ENCODE data around the gene KATNA1.
A peak's percentile ranks its signal among the peaks of the same experiment; 100 is the strongest.

KATNA1 gene

DNA sequence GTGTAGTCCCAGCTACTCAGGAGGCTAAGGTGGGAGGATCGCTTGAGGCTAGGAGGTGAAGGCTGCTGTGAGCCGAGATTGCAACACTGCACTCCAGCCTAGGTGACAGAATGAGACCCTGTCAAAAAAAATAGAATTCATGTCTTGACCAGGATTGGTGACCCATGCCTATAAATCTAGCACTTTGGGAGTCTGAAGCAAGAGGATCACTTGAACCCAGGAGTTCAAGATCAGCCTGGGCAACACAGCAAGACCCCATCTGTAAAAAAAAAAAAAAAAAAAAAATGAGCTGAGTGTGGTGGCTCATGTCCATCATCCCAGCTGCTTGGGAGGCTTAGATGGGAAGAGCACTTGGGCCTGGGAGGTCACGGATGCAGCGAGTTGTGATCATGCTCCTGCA, 48.0 kb downstream of the KATNA1 start:
- DNase-seq = no peak

DNA sequence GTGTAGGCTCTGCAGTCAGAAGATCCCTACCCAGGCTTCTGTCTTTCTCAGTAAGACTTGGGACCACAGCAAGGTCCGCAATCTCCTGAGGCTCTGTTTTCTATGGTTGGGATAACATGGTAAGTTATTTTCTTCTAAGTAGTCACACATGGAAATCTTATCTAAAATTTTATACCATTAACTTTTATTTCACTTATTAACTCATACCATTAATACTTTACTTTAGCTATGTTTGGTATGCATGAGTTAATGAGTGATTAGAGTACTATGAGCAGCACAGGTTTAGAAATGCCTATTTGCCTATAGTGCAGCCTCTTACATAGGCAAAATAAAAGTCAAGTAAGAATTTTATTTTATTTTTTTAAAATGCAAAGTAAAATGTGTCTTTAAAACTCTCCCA, 55.1 kb downstream of the KATNA1 start:
- DNase-seq = no peak

DNA sequence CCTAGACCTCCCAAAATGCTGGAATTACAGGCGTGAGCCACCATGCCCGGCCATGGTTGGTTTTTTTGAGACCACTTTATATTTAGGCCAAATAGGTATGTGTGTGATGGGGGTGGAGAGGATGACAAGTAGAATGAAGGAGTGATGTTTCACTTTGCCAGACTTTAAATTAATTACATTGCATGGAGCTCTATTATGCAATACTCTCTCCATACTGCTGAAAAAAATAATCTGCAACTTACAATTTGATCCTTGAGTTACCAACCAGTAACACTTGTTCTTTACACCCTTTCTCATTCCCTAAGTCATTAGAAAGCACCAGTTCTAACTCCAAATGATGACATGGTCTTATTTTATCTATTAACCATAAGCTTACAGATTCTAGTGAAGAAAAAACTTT, 55.5 kb downstream of the KATNA1 start:
- DNase-seq = no peak

DNA sequence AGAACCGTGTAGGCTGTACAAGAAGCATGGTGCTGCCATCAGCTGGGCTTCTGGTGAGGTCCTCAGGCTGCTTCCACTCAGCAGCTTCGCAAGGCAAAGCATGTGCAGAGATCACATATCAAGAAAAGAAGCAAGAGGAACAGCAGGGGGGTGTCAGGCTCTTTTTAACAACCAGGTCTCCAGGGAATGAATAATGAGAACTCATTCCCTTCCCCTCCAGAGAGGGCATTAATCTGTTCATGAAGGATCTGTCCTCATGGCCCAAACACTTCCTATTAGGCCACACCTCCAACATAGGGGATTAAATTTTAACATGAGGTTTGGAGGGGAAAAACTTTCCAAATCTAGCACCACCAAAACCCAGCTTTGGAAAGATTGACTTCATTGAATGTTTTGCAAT, 62.4 kb downstream of the KATNA1 start:
- DNase-seq = no peak

DNA sequence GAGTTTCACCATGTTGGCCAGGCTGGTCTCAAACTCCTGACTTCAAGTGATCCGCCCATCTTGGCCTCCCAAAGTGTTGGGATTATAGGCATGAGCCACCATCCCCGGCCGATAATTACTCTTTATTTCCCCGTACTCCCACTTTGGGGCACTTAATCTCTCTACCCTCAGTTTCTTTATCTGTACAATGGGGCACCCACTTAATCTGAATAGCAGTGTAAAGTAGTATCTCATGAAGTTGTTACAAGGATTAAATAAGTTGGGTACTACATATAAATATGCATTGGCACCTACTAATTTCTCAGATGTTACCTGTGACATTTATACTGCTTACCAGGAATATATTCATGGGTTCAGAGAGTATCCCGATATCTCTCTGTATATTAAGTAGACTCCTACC, 67.2 kb downstream of the KATNA1 start:
- DNase-seq = no peak

DNA sequence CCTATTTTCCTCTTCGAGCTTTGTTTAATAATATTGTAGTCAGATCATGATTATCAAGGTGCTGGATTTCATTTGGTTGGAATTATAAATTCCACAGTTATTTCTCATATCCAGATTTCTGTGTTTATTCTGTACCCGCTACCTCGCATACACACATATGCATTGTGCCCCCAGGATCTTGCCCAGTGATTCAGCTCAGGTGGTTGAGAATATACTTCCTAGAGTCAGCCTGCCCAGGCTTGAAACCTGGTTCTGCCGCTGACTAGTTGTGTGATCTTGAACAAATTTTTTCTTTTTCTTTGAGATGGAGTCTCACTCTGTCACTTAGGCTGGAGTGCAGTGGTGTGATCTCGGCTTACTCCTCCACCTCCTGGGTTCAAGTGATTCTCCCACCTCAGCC, 67.6 kb downstream of the KATNA1 start:
- DNase-seq = no peak

DNA sequence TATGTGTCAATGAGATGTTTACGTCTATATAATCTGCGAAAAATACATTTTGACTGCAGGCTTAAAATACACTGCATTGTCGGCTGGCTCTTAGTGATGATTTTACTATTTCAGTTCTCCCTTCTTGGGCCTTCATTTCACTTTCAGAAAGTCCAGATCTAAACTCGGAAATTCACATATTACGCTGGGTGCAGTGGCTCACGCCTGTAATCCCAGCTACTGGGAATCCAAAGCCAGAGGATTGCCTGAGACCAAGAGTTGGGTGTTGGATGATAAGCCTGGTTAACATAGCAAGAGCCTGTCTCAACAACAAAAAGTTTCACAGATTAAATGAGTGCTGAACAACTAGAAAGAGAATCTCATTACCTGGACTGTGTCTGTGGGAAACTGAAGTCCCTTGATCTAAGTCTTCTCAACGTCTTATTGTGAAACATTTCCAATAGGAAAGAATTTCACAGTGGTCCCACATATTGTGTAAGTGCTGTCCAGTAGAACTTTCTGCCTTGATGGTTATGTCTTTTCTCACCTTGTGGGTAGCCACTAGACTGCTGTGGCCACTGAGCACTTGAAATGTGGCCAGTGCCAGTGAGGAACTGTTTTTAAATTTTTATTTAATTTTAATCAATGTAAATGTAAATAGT, 80.4 kb downstream of the KATNA1 start:
- DNase-seq = no peak

DNA sequence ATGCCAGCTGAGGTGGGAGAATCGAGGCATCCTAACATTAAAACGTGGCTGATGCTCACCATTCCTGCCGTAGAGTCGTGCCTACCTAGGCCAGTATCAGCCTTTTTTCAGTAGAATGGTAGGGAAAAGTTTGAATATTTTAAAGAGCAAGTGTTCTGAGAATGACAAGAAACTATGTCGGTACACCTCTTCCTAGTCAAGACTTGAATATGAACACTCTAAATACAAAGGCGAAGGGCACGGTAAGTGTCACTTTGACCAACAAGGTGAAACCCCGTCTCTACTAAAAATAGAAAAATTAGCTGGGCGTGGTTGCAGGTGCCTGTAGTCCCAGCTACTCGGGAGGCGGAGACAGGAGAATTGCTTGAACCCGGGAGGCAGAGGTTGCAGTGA, 81.3 kb downstream of the KATNA1 start:
- no peak for DNase-seq

DNA sequence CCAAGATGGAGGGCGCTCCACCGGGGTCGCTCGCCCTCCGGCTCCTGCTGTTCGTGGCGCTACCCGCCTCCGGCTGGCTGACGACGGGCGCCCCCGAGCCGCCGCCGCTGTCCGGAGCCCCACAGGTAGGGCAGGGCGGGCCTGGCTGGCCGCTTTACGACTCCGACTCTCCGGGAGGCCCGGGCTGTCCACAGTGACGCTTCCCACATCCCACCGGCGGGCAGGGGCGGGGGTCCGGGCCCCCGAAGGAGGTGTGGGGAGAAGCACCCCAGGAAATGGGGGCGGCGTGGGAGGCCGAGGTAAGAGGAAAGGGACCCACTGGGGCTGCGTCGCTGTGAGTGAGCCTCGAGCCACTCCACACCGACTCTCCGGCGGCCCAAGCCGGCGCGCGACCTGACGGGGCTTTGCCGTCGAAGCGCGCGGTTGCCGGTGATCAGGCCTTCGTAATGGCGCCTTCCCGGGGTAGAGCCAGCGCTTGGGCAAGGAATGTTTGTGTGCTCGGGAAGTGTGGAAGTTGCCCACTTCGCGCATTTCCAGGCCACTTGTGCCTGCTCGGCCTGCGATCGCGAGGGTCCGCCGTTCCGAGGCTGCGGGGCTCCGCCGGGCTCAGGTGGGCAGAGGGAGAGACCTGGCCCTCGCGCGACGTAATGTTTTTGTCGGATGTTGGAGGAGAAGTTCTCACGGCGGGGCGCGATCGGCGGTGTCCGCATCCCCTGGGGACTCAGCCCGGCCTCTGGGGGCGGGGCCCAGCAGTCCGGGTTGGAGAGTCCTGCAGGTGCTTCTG, 81.9 kb downstream of the KATNA1 start:
- peak; percentile 59 to 74 for DNase-seq

DNA sequence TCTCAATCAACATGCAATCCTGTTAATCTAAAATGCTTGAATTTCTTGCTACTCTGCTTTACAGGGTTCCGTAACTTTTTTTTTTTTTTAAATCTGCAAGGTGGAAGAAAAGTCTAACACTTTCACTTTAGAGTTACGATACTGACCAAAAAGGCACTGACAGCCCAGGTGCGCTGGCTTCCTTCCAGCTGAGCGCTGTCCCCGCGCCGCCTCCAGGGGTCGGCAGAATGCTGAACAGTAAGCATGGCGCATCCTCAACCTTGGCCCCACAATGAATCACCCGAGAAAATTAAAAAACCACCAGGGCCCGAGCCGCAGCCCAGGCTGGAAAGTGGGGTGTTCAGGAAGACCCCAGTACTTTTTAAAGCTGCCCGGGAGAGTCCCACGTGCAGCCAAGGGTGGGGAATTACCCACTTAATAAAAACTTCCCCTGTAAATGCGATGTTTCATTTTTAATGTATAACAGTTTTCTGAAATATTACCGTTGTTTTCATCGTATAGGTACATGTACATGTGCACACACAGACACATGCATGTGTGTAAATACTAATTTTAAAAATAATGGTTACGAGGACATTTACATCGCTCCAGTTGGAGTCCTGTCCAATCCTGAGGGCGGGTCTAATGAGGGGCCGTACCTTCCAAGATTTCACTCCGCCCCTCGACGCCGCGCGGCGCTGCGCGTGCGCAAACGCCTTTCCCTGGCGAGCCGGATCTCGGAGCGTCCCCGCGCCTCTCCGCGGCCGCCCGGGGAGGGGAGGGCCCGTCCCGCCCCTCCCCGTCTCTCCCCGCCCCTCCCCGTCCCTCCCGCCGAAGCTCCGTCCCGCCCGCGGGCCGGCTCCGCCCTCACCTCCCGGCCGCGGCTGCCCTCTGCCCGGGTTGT, 82.7 kb downstream of the KATNA1 start, which contains the start of gene GINM1:
TSS of gene GINM1 (plus strand) at position 849 of the 883 bp plus-strand sequence. CDS start 40 bp downstream, outside the sequence.
- DNase-seq = peak; percentile 90 to 95

DNA sequence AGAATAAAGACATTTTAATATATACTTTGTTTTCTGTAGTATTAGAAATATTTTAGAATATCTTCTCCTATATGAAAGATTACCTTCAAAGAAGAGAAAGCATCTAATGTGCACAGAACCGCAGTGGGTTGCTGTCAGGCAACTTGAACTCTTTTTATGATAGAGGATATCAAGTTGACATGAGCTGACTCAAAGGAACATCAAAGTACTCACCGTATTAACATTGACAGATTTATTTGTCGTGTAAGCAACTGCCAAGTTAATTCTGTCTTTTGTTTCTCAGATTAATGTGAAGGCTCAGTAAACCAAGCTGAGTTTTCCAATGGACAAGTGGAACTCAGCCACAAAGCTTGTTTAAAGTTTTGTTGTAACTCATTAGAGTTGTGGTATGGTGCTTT, 84.6 kb downstream of the KATNA1 start:
- no peak for DNase-seq

DNA sequence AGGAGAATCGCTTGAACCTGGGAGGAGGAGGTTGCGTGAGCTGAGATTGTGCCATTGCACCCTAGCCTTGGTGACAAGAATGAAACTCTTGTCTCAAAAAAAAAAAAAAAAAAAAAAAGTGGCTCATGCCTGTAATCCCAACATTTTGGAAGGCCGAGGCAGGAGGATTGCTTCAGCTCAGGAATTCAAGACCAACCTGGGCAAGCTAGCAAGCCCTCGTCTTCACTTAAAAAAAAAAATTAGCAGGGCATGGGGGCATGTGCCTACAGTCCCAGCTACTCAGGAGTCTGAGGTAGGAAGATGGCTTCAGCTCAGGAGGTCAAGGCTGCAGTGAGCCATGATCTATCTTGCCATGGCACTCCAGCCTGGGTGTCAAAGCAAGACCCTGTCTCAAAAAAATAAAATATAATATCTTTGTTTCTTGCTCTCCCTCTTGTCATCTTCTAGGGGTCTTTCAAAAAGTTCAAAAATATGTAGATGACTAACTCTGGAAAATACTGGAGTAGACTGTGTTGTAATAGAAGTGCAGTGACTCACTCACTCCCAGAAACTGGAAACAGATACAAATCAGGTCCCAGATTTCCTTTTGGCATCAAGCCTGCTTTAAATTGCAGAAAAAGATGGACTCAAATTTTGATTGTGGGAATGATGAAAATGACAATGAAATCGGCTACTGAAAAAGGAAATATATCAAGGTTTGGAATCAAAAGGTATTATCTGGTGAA, 85.1 kb downstream of the KATNA1 start:
- no peak for DNase-seq

DNA sequence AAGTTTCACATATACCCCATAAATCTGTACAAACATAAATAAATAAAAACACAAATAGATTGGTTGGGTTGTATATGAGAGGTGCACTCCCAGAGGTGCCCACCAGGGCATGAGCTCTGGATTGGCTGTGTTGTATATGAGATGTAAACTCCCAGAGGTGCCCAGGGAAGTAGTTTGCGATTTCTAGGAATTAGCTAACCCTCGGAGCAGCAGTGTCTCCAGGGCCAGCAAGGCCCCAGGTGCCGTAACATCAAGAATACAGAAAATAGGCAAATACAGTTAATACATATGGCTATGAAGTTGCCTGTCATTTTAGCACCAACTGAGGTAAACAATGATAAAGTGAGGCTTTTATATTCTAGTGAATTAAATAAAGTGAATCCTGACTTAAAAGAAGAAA, 87.8 kb downstream of the KATNA1 start:
- DNase-seq = no peak

DNA sequence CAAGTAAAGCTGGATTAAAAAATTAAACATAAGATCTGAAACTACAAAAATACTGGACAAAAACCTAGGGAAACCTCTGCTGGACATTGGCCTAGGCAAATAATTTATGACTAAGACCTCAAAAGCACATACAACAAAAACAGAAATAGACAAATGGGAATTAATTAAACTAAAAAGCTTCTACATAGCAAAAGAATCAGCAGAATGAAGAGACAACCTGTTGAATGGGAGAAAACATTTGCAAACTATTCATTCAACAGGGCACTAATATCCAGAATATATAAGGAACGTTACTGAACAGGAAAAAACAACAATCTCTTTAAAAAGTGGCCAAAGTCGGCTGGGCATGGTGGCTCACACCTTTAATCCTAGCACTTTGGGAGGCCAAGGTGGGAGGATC, 89.1 kb downstream of the KATNA1 start:
- no peak for DNase-seq

DNA sequence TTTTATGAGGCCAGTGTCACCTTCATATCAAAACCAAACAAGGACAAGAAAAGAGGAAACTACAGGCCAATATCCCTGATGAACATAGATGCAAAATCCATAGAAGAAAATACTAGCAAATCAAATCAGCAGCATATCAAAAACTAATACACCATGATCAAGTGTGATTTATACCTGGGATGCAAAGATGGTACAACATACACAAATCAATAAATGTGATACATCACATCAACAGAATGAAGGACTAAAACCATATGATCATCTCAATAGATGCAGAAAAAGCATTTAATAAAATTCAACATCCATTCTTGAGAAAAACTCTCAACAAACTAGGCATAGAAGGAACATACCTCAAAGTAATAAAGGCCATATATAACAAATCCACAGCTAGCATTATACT, 90.5 kb downstream of the KATNA1 start:
- DNase-seq = no peak

DNA sequence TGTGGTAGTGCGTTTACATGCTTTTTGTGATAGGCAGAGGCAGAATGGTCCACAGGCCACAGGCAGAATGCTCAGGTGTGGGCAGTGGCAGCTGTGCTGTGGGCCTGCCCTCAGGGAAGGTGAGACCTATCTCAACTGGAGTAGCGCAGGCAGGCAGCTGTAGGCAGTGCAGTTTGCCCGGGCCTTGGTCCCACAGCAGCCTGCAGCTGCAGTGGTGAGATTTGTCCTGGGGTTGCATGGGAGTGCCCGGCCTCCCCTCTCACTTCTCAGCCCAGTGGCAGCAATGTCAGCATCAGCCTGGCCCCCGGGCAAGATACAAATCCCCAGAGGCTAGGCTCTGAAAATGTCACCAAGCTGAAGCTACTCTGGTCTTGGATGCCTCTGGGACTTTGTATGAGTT, 96.6 kb downstream of the KATNA1 start:
- no peak for DNase-seq

DNA sequence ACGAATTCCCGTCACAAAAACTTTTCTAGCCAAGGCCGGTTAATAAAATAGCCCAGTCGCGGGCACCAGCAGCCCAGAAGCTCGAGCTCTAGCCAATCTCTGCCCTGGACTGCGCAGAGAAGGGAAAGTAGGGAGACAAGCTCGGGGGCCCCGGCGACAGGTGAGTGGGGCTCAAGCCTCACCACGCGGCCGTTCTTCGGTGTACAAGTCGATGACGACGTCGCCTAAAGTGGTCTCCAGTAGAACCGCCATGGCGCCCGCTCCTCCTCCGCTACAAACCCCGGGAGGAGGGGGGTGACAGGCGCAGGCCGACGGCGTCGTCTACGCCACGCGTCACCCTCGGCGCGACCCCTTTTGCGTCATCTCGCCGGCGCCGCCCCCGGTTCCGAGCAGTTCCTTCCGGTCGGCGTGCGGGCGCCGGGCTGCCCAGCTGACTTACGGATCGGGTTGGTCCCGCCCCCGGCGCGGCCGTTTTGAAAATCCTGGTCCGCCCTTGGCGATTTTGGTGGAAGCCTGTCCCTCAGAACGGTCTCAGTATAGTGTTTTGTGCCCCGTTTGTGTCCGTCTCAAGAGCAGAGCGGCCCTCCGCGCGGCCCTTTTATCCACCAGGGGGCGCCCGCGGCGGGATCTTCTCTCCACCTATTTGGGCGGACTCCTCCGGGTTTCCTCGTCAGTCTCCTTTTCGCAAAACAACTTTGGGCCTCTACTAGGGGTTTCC, 102.6 kb downstream of the KATNA1 start, which contains the start of gene PPIL4:
TSS of gene PPIL4 (minus strand) at position 290 of the 718 bp plus-strand sequence. CDS start at position 252, 38 bp downstream.
- peak; percentile 96 for DNase-seq

DNA sequence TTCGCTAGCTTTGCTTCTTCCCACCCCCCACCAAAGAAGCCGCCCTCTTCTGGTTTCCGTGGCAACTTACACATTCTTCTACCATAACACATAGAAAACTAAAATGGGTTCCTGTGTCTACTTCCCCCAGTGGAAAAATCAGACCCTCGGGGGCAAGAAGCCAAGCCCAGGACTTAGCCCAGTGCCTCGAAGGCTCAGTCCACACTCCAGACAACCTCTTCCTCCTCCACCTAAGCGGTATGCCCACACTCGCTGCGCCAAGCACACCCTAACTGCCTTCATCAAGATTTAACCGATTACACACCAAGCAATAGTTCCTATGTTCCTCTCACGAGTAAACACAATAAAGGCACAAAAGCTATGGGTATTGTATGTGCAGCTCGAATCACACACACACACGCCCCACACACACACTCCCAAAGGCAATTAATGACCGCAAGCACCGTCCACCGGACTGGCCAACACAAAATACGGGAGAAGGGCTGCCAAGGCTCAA, 103.2 kb downstream of the KATNA1 start:
- peak; percentile 53 for DNase-seq
